ENCODE results near the gene PRSS48.

PRSS48 gene

DNA sequence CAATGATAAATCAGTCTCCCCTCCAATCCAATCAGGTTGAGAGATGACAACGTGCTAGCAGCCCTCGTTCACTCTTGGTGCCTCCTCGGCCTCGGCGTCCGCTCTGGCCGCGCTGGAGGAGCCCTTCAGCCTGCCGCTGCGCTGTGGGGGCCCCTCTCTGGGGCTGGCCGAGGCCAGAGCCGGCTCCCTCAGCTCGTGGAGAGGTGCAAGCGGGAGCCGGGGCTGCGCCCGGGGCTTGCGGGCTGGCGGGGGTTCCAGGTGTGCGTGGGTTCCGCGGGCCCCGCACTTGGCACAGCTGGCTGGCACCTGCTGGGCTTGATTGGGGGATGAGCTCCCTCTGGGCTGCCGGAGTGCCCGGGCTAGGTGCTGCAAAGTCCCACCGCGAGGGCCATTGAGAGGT lies 40.9 kb upstream of the PRSS48 start:
- no peak for FAIRE-seq
- TF ChIP-seq, protein P1, sequence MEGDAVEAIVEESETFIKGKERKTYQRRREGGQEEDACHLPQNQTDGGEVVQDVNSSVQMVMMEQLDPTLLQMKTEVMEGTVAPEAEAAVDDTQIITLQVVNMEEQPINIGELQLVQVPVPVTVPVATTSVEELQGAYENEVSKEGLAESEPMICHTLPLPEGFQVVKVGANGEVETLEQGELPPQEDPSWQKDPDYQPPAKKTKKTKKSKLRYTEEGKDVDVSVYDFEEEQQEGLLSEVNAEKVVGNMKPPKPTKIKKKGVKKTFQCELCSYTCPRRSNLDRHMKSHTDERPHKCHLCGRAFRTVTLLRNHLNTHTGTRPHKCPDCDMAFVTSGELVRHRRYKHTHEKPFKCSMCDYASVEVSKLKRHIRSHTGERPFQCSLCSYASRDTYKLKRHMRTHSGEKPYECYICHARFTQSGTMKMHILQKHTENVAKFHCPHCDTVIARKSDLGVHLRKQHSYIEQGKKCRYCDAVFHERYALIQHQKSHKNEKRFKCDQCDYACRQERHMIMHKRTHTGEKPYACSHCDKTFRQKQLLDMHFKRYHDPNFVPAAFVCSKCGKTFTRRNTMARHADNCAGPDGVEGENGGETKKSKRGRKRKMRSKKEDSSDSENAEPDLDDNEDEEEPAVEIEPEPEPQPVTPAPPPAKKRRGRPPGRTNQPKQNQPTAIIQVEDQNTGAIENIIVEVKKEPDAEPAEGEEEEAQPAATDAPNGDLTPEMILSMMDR (IDR thresholded peaks at IDR 0.05; ENCODE audit: insufficient read depth, missing control alignments), result no peak
- DNase-seq (ENCODE audit: insufficient read length, low spot score), result no peak

GRCh38 chr4:151238477-151238876 lies 38.5 kb upstream of the PRSS48 start:
- TF ChIP-seq, protein P1 (IDR thresholded peaks at IDR 0.05; ENCODE audit: insufficient read depth, missing control alignments), result no peak
- FAIRE-seq (no peak), DNase-seq (ENCODE audit: insufficient read length, low spot score) (no peak)

GRCh38 chr4:151239608-151240007 lies 37.4 kb upstream of the PRSS48 start:
- DNase-seq (ENCODE audit: insufficient read length, low spot score) (no peak), FAIRE-seq (no peak)
- TF ChIP-seq, protein P1 (IDR thresholded peaks at IDR 0.05; ENCODE audit: insufficient read depth, missing control alignments), result no peak

DNA sequence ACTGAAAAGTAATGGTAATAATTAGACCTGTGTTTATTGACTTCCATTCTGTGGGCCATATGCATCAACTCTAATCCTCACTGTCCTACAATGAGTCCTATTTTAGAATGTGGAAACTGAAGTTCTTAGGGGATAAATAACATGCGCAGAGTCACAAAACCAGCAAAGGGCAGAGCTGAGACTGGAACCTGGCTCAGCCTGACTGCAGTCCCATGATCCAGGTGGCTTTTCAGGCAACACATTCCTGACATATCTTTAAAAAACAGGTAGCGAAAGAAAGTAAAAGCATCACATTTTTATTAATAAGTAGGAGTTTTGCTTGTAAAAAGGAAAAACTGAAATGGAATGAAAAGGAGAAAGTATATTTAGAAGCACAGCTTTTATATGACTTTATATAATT lies 34.7 kb upstream of the PRSS48 start:
- FAIRE-seq, result no peak
- TF ChIP-seq, protein P1 (IDR thresholded peaks at IDR 0.05; ENCODE audit: insufficient read depth, missing control alignments), result no peak
- DNase-seq (ENCODE audit: insufficient read length, low spot score), result no peak

DNA sequence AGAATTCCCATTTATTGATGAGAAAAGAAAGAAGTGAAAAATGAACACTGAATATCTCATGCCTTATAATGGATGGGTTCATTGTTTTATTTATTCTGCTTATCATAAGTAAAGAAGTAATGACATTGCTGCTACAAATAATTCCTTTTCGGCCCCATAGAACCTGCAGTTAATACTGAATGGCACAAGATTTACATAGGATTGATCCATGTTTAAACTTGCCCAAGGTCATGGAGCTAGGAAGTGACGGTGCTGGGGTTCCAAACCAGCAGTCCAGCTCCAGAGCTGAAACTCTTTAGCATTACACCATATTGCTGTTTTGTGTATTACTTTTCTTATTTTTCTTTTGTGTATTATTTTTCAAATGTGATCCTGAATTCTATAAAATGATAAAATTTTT lies 30.2 kb upstream of the PRSS48 start:
- TF ChIP-seq, protein P1 (IDR thresholded peaks at IDR 0.05; ENCODE audit: insufficient read depth, missing control alignments), result no peak
- DNase-seq (ENCODE audit: insufficient read length, low spot score) (no peak), FAIRE-seq (no peak)

- FAIRE-seq (no peak), DNase-seq (ENCODE audit: insufficient read length, low spot score) (no peak)
- TF ChIP-seq, protein P1 (IDR thresholded peaks at IDR 0.05; ENCODE audit: insufficient read depth, missing control alignments), result no peak
Observed at GRCh38 chr4:151247395-151247794, 29.6 kb upstream of the PRSS48 start.

GRCh38 chr4:151248519-151248918 lies 28.4 kb upstream of the PRSS48 start:
- no peak for FAIRE-seq
- TF ChIP-seq, protein P1 (IDR thresholded peaks at IDR 0.05; ENCODE audit: insufficient read depth, missing control alignments), result no peak
- DNase-seq (ENCODE audit: insufficient read length, low spot score), result no peak
